ENCODE data around the gene SLC20A1. TPM values are rescaled to one million over a fixed set of nuclear protein-coding genes. Genes with fewer than 3 reads are reported as not detected.
A peak's percentile ranks its signal among the peaks of the same experiment; 100 is the strongest.

SLC20A1 gene
- total RNA-seq, 1 donor from 2014 or later: 54.6 TPM

- H3K4me1 Mint-ChIP-seq: peaks cover 14% of the 10 kb centered on the region
- no peaks in the 10 kb centered on the region for H3K36me3 Mint-ChIP-seq (ENCODE audit: low read depth)
- no peak overlapping the region for H3K27ac Mint-ChIP-seq
- CTCF ChIA-PET: interaction anchor here (1.5 to 2.6 kb wide), 2 partner anchors 22 to 40 kb away, joined by 4 to 19 read pairs; no protein-coding TSS in a partner anchor
- POLR2A ChIA-PET: interaction anchor here (0.5 kb wide), 1 partner anchor 48 kb away, joined by 12 read pairs; no protein-coding TSS in a partner anchor
- H3K27me3 Mint-ChIP-seq: no peaks in the 10 kb centered on the region
- TF ChIP-seq CTCF (IDR thresholded peaks at IDR 0.05): no peak
- DNase-seq: no peak
- no peak overlapping the region for H3K4me3 Mint-ChIP-seq
- intact Hi-C loops (cut with micrococcal nuclease): no loop called here
- H3K9me3 Mint-ChIP-seq: no peaks in the 10 kb centered on the region
- ATAC-seq (ENCODE audit: low read depth): no peak
Measured at GRCh38 chr2:112685271-112685884, 39.6 kb downstream of the SLC20A1 start.

- POLR2A ChIA-PET: no interaction called here
- CTCF ChIA-PET: interaction anchor here (0.7 to 2.6 kb wide), 4 partner anchors 21 to 61 kb away, joined by 4 to 19 read pairs (median 4); no protein-coding TSS in a partner anchor
- TF ChIP-seq CTCF (IDR thresholded peaks at IDR 0.05): no peak
- no peak overlapping the region for H3K4me3 Mint-ChIP-seq
- peak overlapping the region; percentile 46 for H3K27ac Mint-ChIP-seq
- H3K9me3 Mint-ChIP-seq: no peaks in the 10 kb centered on the region
- no peaks in the 10 kb centered on the region for H3K27me3 Mint-ChIP-seq
- H3K36me3 Mint-ChIP-seq (ENCODE audit: low read depth): no peaks in the 10 kb centered on the region
- DNase-seq (no peak), ATAC-seq (ENCODE audit: low read depth) (peak; percentile 23)
- peaks cover 24% of the 10 kb centered on the region for H3K4me1 Mint-ChIP-seq
- intact Hi-C loops (cut with micrococcal nuclease): no loop called here
Measured at GRCh38 chr2:112686348-112687217, 40.8 kb downstream of the SLC20A1 start.

DNA sequence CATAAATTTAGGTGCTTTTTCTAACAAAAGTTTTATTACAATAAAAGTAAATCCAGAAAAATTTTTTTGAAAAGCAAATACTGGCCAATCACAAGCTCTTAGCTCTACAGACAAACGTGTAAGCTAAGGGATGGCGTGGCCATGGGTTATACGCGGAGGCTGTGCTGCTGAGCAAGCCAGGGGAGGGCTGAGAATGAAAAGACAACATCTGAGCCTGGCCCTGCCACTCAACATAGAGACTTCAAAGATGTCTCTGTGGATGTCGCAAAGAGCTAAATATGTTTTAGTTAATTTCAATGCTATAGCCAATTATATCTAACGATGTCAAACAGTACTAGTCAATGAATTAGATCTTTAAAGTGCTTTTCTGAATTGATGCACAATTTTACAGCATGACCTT is 41.8 kb downstream of the SLC20A1 start:
- no peak overlapping the region for H3K4me3 Mint-ChIP-seq
- ATAC-seq (ENCODE audit: low read depth) (no peak), DNase-seq (no peak)
- CTCF ChIA-PET: no interaction called here
- intact Hi-C loops (cut with micrococcal nuclease): no loop called here
- POLR2A ChIA-PET: interaction anchor here (0.7 kb wide), 1 partner anchor 13 kb away, joined by 6 read pairs; no protein-coding TSS in a partner anchor
- H3K9me3 Mint-ChIP-seq: no peaks in the 10 kb centered on the region
- H3K27ac Mint-ChIP-seq: no peak overlapping the region
- peaks cover 26% of the 10 kb centered on the region for H3K4me1 Mint-ChIP-seq
- H3K27me3 Mint-ChIP-seq: no peaks in the 10 kb centered on the region
- H3K36me3 Mint-ChIP-seq (ENCODE audit: low read depth): no peaks in the 10 kb centered on the region
- TF ChIP-seq CTCF (IDR thresholded peaks at IDR 0.05): no peak

- no peak for TF ChIP-seq CTCF (IDR thresholded peaks at IDR 0.05)
- no peak for ATAC-seq (ENCODE audit: low read depth)
- H3K36me3 Mint-ChIP-seq (ENCODE audit: low read depth): no peaks in the 10 kb centered on the region
- POLR2A ChIA-PET: interaction anchor here (0.7 kb wide), 1 partner anchor 13 kb away, joined by 6 read pairs; no protein-coding TSS in a partner anchor
- H3K27ac Mint-ChIP-seq: no peak overlapping the region
- no peaks in the 10 kb centered on the region for H3K9me3 Mint-ChIP-seq
- no peak overlapping the region for H3K4me3 Mint-ChIP-seq
- no peaks in the 10 kb centered on the region for H3K27me3 Mint-ChIP-seq
- H3K4me1 Mint-ChIP-seq: peaks cover 31% of the 10 kb centered on the region
- DNase-seq: no peak
- intact Hi-C loops (cut with micrococcal nuclease): no loop called here
- CTCF ChIA-PET: no interaction called here
Measured at GRCh38 chr2:112688086-112688880, 42.5 kb downstream of the SLC20A1 start.

Data from activated B cell treated with CpG ODN at 0.5 μM for 24 hours (primary cell).